ENCODE data around the gene PLEKHG3.

DNA sequence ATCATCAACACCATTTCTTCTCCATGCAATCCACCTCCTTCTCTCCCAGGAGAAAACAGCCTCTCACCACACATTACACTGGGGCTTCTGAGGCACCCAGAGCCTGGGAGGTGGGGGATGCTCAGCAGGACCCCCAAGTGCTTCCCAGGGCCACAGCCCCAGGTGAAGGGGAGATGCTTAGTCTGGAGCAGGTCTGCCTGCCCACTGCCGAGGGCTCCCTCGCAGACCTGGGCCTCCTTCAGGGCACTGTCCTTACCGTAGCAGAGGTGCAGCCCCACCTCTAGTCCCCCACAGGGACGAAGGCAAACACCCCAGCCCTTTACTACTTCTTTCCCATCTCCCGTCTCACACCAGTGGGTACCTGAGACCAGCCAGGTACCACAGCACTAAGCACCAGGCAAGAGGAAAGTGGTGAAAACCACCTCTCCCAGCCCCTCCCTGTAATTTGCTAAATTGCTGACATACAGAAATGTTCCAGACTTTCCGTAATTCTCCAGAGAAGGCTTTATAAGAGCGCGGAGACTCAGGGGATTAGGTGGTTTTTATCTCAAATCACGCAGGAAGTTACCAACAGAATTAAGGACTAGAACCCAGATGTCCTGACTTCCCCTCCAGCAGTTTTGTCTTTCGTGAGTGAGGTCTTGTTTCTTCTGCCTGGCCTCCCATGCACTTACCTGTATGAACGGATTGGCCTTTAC, 59.0 kb downstream of the PLEKHG3 start:
- TF ChIP-seq, protein P1, sequence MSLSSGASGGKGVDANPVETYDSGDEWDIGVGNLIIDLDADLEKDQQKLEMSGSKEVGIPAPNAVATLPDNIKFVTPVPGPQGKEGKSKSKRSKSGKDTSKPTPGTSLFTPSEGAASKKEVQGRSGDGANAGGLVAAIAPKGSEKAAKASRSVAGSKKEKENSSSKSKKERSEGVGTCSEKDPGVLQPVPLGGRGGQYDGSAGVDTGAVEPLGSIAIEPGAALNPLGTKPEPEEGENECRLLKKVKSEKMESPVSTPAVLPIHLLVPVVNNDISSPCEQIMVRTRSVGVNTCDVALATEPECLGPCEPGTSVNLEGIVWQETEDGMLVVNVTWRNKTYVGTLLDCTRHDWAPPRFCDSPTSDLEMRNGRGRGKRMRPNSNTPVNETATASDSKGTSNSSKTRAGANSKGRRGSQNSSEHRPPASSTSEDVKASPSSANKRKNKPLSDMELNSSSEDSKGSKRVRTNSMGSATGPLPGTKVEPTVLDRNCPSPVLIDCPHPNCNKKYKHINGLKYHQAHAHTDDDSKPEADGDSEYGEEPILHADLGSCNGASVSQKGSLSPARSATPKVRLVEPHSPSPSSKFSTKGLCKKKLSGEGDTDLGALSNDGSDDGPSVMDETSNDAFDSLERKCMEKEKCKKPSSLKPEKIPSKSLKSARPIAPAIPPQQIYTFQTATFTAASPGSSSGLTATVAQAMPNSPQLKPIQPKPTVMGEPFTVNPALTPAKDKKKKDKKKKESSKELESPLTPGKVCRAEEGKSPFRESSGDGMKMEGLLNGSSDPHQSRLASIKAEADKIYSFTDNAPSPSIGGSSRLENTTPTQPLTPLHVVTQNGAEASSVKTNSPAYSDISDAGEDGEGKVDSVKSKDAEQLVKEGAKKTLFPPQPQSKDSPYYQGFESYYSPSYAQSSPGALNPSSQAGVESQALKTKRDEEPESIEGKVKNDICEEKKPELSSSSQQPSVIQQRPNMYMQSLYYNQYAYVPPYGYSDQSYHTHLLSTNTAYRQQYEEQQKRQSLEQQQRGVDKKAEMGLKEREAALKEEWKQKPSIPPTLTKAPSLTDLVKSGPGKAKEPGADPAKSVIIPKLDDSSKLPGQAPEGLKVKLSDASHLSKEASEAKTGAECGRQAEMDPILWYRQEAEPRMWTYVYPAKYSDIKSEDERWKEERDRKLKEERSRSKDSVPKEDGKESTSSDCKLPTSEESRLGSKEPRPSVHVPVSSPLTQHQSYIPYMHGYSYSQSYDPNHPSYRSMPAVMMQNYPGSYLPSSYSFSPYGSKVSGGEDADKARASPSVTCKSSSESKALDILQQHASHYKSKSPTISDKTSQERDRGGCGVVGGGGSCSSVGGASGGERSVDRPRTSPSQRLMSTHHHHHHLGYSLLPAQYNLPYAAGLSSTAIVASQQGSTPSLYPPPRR (CRISPR knock-in tag; IDR thresholded peaks at IDR 0.05; ENCODE audit: borderline replicate concordance) = no peak
- TF ChIP-seq, protein P2, sequence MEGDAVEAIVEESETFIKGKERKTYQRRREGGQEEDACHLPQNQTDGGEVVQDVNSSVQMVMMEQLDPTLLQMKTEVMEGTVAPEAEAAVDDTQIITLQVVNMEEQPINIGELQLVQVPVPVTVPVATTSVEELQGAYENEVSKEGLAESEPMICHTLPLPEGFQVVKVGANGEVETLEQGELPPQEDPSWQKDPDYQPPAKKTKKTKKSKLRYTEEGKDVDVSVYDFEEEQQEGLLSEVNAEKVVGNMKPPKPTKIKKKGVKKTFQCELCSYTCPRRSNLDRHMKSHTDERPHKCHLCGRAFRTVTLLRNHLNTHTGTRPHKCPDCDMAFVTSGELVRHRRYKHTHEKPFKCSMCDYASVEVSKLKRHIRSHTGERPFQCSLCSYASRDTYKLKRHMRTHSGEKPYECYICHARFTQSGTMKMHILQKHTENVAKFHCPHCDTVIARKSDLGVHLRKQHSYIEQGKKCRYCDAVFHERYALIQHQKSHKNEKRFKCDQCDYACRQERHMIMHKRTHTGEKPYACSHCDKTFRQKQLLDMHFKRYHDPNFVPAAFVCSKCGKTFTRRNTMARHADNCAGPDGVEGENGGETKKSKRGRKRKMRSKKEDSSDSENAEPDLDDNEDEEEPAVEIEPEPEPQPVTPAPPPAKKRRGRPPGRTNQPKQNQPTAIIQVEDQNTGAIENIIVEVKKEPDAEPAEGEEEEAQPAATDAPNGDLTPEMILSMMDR (CRISPR knock-in tag; IDR thresholded peaks at IDR 0.05) = no peak
- TF ChIP-seq TCF7L2 (IDR thresholded peaks at IDR 0.05; ENCODE audit: low read depth, low read length) = no peak
- no peak for TF ChIP-seq ZNF253 (CRISPR knock-in tag; IDR thresholded peaks at IDR 0.05; ENCODE audit: borderline replicate concordance)
- no peak for TF ChIP-seq REXO4 (CRISPR knock-in tag; IDR thresholded peaks at IDR 0.05; ENCODE audit: borderline replicate concordance)
- TF ChIP-seq, protein P3, sequence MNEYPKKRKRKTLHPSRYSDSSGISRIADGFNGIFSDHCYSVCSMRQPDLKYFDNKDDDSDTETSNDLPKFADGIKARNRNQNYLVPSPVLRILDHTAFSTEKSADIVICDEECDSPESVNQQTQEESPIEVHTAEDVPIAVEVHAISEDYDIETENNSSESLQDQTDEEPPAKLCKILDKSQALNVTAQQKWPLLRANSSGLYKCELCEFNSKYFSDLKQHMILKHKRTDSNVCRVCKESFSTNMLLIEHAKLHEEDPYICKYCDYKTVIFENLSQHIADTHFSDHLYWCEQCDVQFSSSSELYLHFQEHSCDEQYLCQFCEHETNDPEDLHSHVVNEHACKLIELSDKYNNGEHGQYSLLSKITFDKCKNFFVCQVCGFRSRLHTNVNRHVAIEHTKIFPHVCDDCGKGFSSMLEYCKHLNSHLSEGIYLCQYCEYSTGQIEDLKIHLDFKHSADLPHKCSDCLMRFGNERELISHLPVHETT (CRISPR knock-in tag; conservative IDR thresholded peaks at IDR 0.05) = no peak
- TF ChIP-seq EHMT2 (IDR thresholded peaks at IDR 0.05; ENCODE audit: borderline replicate concordance, low read depth, low read length) = no peak
- no peak for TF ChIP-seq ZFAT (CRISPR knock-in tag; conservative IDR thresholded peaks at IDR 0.05)
- no peak for TF ChIP-seq NR2C2 (CRISPR knock-in tag; IDR thresholded peaks at IDR 0.05; ENCODE audit: borderline replicate concordance)
- TF ChIP-seq, protein P4, sequence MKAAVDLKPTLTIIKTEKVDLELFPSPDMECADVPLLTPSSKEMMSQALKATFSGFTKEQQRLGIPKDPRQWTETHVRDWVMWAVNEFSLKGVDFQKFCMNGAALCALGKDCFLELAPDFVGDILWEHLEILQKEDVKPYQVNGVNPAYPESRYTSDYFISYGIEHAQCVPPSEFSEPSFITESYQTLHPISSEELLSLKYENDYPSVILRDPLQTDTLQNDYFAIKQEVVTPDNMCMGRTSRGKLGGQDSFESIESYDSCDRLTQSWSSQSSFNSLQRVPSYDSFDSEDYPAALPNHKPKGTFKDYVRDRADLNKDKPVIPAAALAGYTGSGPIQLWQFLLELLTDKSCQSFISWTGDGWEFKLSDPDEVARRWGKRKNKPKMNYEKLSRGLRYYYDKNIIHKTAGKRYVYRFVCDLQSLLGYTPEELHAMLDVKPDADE (CRISPR knock-in tag; IDR thresholded peaks at IDR 0.05) = no peak
- no peak for TF ChIP-seq CREB1 (IDR thresholded peaks at IDR 0.05)
- no peak for TF ChIP-seq CREB1 (CRISPR knock-in tag; IDR thresholded peaks at IDR 0.05)
